ENCODE measurements around the gene PRKRIP1.
"Not testable (repeated sequence)": the region's sequence is repeated elsewhere in the genome, so short reads cannot be mapped to it uniquely, and the experiment has no call there.

Gene PRKRIP1

GRCh38 chr7:102395873-102396709 is at the start of gene PRKRIP1:
Gene PRKRIP1, plus strand, starts transcription at chr7:102396363. Its CDS starts 49 bp downstream, at chr7:102396412.
- peak; percentile 91 for DNase-seq

- DNase-seq: not testable (repeated sequence)
Measured at GRCh38 chr7:102346983-102347382, 49.2 kb upstream of the PRKRIP1 start.

- not testable (repeated sequence) for DNase-seq
Measured at GRCh38 chr7:102356344-102356743, 39.8 kb upstream of the PRKRIP1 start, which contains the start of gene SPDYE6. Gene SPDYE6, minus strand, starts transcription at chr7:102356444. Its CDS starts 421 bp downstream, at chr7:102356023.

- DNase-seq: peak; percentile 98
Measured at GRCh38 chr7:102363549-102364393, 32.4 kb upstream of the PRKRIP1 start.

GRCh38 chr7:102364394-102364886 is 31.7 kb upstream of the PRKRIP1 start:
- not testable (repeated sequence) for DNase-seq

- DNase-seq: not testable (repeated sequence)
Measured at GRCh38 chr7:102365390-102365789, 30.8 kb upstream of the PRKRIP1 start.

- not testable (repeated sequence) for DNase-seq
Measured at GRCh38 chr7:102370038-102370437, 26.1 kb upstream of the PRKRIP1 start.

- DNase-seq: not testable (repeated sequence)
Measured at GRCh38 chr7:102372796-102373195, 23.4 kb upstream of the PRKRIP1 start.

- DNase-seq: no peak
Measured at GRCh38 chr7:102376964-102377466, 19.1 kb upstream of the PRKRIP1 start.

GRCh38 chr7:102380837-102381236 is 15.3 kb upstream of the PRKRIP1 start:
- DNase-seq: not testable (repeated sequence)

- DNase-seq: not testable (repeated sequence)
Measured at GRCh38 chr7:102381696-102382425, 14.3 kb upstream of the PRKRIP1 start.

- DNase-seq: no peak
Measured at GRCh38 chr7:102387064-102387463, 9.1 kb upstream of the PRKRIP1 start.

- DNase-seq: no peak
Measured at GRCh38 chr7:102389810-102390209, 6.4 kb upstream of the PRKRIP1 start.

GRCh38 chr7:102390697-102391484 is 5.3 kb upstream of the PRKRIP1 start:
- peak; percentile 88 for DNase-seq

- DNase-seq: no peak
Measured at GRCh38 chr7:102392330-102392729, 3.8 kb upstream of the PRKRIP1 start.

GRCh38 chr7:102393467-102393866 is 2.7 kb upstream of the PRKRIP1 start:
- no peak for DNase-seq

- DNase-seq: no peak
Measured at GRCh38 chr7:102395592-102395872, 631 bp upstream of the PRKRIP1 start.

GRCh38 chr7:102396710-102397019 is 502 bp downstream of the PRKRIP1 start:
- no peak for DNase-seq

GRCh38 chr7:102398543-102398942 is 2.4 kb downstream of the PRKRIP1 start:
- no peak for DNase-seq

GRCh38 chr7:102400360-102400759 is 4.2 kb downstream of the PRKRIP1 start:
- DNase-seq: no peak

- no peak for DNase-seq
Measured at GRCh38 chr7:102403563-102403962, 7.4 kb downstream of the PRKRIP1 start.

All from femur (tissue), 1 donor.